Measurements from ENCODE around the gene SEMA3C. TPM values are rescaled to one million over a fixed set of nuclear protein-coding genes. Genes with fewer than 3 reads are reported as not detected.

SEMA3C gene
- total and polyA plus RNA-seq, 2 donors (not counting 3 experiments of a cell fraction or from before 2014, with no cell fraction given): 0.01 to 0.09 TPM

GRCh38 chr7:80949449-80949848, 30.6 kb upstream of the SEMA3C start:
- ChIA-PET CTCF (interaction anchor here (1.2 to 1.4 kb wide), 3 partner anchors 12 to 20 kb away, joined by 3 read pairs; no protein-coding TSS in a partner anchor), POLR2A (no interaction called here)
- no peak for TF ChIP-seq POLR2A (IDR thresholded peaks at IDR 0.05; ENCODE audit: low read depth, low read length)
- TF ChIP-seq MAX (IDR thresholded peaks at IDR 0.05; ENCODE audit: insufficient read depth, insufficient read length): no peak
- TF ChIP-seq EZH2 (IDR thresholded peaks at IDR 0.05; ENCODE audit: borderline replicate concordance, low read depth, low read length, severe bottlenecking): no peak
- TF ChIP-seq MYC (IDR thresholded peaks at IDR 0.05; ENCODE audit: low read depth, low read length): no peak
- no peak for TF ChIP-seq JUN (IDR thresholded peaks at IDR 0.05; ENCODE audit: borderline replicate concordance, insufficient read depth, insufficient read length, low read depth)
- no peak for TF ChIP-seq CTCF (IDR thresholded peaks at IDR 0.05; ENCODE audit: extremely low read depth in 1 of 2, insufficient read depth in 1 of 2, low read depth in 1 of 2, low read length in 2 of 2)
- no peak for TF ChIP-seq POLR2AphosphoS5 (IDR thresholded peaks at IDR 0.05; ENCODE audit: insufficient read depth, low read depth, low read length)
- TF ChIP-seq GATA2 (IDR thresholded peaks at IDR 0.05; ENCODE audit: insufficient read depth, insufficient read length, low read depth, low read length): no peak
- TF ChIP-seq FOS (IDR thresholded peaks at IDR 0.05; ENCODE audit: borderline replicate concordance, insufficient read depth, low read length): no peak
- FAIRE-seq (no peak), DNase-seq (ENCODE audit: low read depth, low spot score) (no peak)
- Histone ChIP-seq H3K79me2 (ENCODE audit: control insufficient read depth, insufficient read depth, low read length) (no peaks in the 10 kb centered on the region), H3K27me3 (ENCODE audit: control insufficient read depth in 2 of 2, insufficient read depth in 2 of 2, low read length in 2 of 2) (peaks cover 0 to 6% of the 10 kb centered on the region in 2 experiments), H4K20me1 (replicated peaks; ENCODE audit: control insufficient read depth, extremely low read depth, insufficient read depth, low read length) (no peaks in the 10 kb centered on the region), H3K9me1 (replicated peaks; ENCODE audit: control insufficient read depth, extremely low read depth, insufficient read depth, low read length) (no peaks in the 10 kb centered on the region), H3K9ac (replicated peaks; ENCODE audit: extremely low read depth, insufficient read depth, low read length) (no peak overlapping the region), H3K4me2 (ENCODE audit: insufficient read depth, low read length) (no peak overlapping the region), H3K36me3 (ENCODE audit: control insufficient read depth in 2 of 2, extremely low read depth in 1 of 2, insufficient read depth in 2 of 2, low read length in 2 of 2) (no peaks in the 10 kb centered on the region), H3K9me3 (replicated peaks; ENCODE audit: control insufficient read depth, insufficient read depth, low read length) (no peaks in the 10 kb centered on the region), H3K4me3 (replicated peaks in 1 of 3; ENCODE audit: insufficient read depth in 1 of 3, low read depth in 1 of 3, low read length in 3 of 3) (no peak overlapping the region), H3K4me1 (ENCODE audit: control insufficient read depth, extremely low read depth, insufficient read depth, low read length) (no peaks in the 10 kb centered on the region), H3K27ac (ENCODE audit: insufficient read depth, low read depth, low read length) (no peak overlapping the region), H2AFZ (ENCODE audit: low read depth, low read length) (no peak overlapping the region)
- intact Hi-C loops (cut with micrococcal nuclease) (no loop called here), dilution Hi-C loops (cut with MboI; ENCODE audit: extremely low pct_ligation_motif_present, low sequenced_read_pairs) (no loop called here)
- BruUV-seq (replicated peaks): no TSS peak
